GM23248 (cell line): ENCODE data around the gene HOXC9.

ENCODE experiments used
- EZH2 ChIP-seq: fragments of 200-600 bp; sonication (generic); IDR thresholded peaks from 2 replicates; pipeline ENCODE4 v1.6.1; 2018; ENCODE audit warnings: antibody characterized with exemption, mild to moderate bottlenecking; ENCODE audit not compliant: insufficient read depth, poor library complexity, severe bottlenecking
- EZH2phosphoT487 ChIP-seq: fragments of 200-600 bp; sonication (generic); IDR thresholded peaks from 2 replicates; pipeline ENCODE4 v1.6.1; 2018; ENCODE audit warnings: antibody characterized with exemption, moderate library complexity, mild to moderate bottlenecking, low read depth; ENCODE audit not compliant: insufficient read depth

GRCh38 chr12:53991077-53991460, 8.9 kb upstream of the HOXC9 start:
- TF ChIP-seq EZH2 (no peak), EZH2phosphoT487 (no peak)
